Suprapubic skin (tissue), 3 donors: ENCODE measurements around the gene CREB1.
"Not testable (repeated sequence)": the region's sequence is repeated elsewhere in the genome, so short reads cannot be mapped to it uniquely, and the experiment has no call there.

ENCODE experiments used
- EP300 ChIP-seq: sonication (generic); formaldehyde crosslinking; IDR thresholded peaks from one replicate; pipeline ENCODE4 v1.6.1; 2017; ENCODE audit warnings: antibody characterized with exemption
- TF ChIP-seq, protein P1 (sequence below), 2 donors: fragments of 200-600 bp in 1 of 2; fragments of 450-650 bp in 1 of 2; sonication (generic) in 1 of 2; IDR thresholded peaks; one replicate each; pipeline ENCODE4 v1.5.1; 2016 to 2019; ENCODE audit warnings: antibody characterized with exemption in 2 of 2, mild to moderate bottlenecking in 1 of 2, moderate library complexity in 1 of 2

DNA sequence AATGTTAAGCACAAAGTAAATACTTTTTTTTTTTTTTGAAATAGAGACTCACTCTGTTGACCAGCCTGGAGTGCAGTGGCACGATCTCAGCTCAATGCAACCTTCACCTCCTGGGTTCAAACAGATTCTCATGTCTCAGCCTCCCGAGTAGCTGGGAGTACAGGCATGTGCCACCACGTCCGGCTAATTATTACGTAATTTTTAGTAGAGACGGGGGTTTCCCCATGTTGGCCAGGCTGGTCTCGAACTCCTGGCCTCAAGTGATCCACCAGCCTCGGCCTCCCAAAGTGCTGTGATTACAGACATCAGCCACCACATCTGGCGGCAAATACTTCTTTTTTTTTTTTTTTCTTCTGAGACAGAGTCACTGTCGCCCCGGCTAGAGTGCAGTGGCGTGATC is 32.8 kb upstream of the CREB1 start:
- TF ChIP-seq, protein P1, sequence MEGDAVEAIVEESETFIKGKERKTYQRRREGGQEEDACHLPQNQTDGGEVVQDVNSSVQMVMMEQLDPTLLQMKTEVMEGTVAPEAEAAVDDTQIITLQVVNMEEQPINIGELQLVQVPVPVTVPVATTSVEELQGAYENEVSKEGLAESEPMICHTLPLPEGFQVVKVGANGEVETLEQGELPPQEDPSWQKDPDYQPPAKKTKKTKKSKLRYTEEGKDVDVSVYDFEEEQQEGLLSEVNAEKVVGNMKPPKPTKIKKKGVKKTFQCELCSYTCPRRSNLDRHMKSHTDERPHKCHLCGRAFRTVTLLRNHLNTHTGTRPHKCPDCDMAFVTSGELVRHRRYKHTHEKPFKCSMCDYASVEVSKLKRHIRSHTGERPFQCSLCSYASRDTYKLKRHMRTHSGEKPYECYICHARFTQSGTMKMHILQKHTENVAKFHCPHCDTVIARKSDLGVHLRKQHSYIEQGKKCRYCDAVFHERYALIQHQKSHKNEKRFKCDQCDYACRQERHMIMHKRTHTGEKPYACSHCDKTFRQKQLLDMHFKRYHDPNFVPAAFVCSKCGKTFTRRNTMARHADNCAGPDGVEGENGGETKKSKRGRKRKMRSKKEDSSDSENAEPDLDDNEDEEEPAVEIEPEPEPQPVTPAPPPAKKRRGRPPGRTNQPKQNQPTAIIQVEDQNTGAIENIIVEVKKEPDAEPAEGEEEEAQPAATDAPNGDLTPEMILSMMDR (IDR thresholded peaks at IDR 0.05), result not testable (repeated sequence)
- not testable (repeated sequence) for TF ChIP-seq EP300
